HG03159 (cell line): ENCODE data around the gene PUS3.
"Not testable (repeated sequence)": the region's sequence is repeated elsewhere in the genome, so short reads cannot be mapped to it uniquely, and the experiment has no call there.

Experiments used
- ATAC-seq: cut with Tn5 transposase; IDR thresholded peaks from one replicate; pipeline ENCODE4 v1.9.1; 2021; ENCODE audit warnings: mild to moderate bottlenecking, moderate library complexity; ENCODE audit not compliant: unreplicated experiment

Gene PUS3

DNA sequence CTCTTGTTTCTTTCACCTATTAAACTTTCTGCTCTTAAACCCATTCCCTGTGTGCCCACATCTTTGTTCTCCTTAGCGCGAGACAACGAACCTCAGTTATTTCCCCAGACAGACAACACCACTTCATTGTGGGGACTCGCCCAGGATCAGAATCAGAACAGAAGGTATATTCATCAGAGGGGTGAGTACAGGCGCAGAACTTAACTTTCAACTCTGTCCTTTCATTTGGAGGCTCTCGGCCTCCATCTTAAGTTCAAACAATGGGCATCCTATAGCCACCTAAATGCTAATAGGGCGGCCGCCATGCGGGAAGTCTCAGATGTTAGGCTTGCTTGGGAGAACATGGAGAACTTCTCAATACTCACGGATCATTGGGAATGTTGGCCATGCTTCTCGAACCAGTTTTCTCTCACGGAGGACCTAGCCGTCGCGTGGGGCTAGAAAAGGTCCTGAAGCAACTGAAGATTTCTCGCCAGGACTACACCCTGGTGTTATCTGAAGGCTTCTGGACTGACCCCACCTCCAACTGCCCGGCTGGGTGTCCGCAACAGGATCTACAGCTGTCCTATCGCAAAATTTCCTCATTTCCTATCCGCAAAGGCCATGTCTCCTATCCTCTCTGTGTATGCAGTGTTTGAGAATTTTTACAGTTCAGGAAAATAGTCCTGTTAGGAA lies 29.0 kb downstream of the PUS3 start:
- no peak for ATAC-seq

DNA sequence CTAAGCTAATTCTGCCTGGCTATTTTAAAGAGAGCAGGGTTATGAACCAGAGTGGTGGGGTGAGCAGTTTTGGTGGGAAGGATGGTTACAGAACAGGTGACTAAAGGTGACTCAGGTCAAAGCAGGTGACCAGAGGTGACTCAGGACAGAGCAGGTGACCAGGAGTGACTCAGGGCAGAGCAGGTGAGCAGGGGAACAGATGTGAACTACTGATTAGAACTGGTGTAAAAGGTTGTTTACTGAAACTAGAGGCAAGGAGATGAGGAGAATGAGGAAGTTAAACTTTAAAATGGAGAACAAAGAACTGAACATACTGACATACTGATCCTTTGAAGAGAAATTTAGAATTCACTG lies 30.9 kb downstream of the PUS3 start:
- no peak for ATAC-seq

DNA sequence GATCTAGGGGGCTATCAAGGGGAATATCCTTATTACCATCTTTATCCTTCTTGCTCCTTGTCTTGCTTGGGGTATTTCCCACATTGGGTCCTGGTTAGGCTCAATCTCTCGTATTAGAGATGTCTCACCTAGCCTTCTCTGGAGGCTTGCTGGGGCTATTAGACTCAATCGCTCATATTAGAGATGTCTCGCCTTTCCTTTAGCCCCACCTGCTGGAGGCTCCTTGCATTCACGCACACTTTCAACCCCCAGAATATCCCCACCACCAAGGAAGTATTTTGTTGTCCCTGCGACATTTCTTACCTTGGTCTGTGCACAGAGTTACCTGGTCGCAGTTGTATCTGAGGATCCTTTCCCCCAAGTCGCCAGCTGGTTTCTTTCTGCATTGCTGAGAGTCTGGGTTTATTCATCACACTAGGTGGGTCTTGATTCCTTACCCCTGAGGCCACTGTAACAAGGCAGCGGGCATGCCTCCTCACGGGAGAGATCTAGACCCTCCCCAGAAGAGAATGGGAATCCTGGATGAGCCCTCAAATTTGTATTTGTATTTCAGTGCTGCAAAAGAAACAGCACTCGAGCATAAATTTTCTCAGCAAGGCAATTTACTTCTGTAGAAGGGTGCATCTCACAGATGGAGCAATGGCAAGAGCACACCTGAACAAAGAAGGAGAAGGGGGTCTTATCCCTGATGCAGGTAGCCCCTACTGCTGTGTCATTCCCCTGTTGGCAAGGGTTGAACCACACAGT lies 31.4 kb downstream of the PUS3 start:
- ATAC-seq, result no peak

GRCh38 chr11:125869521-125869920 lies 33.5 kb downstream of the PUS3 start:
- ATAC-seq, result no peak

GRCh38 chr11:125865354-125865753 lies 37.7 kb downstream of the PUS3 start:
- not testable (repeated sequence) for ATAC-seq

DNA sequence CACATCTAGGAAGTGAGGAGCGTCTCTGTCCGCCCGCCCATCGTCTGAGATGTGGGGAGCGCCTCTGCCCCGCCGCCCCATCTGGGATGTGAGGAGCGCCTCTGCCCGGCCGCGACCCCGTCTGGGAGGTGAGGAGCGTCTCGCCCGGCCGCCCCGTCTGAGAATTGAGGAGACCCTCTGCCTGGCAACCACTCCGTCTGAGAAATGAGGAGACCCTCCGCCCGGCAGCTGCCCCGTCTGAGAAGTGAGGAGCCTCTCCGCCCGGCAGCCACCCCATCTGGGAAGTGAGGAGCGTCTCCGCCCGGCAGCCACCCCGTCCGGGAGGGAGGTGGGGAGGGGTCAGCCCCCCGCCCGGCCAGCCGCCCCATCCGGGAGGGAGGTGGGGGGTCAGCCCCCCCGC lies 40.2 kb downstream of the PUS3 start:
- ATAC-seq, result not testable (repeated sequence)

DNA sequence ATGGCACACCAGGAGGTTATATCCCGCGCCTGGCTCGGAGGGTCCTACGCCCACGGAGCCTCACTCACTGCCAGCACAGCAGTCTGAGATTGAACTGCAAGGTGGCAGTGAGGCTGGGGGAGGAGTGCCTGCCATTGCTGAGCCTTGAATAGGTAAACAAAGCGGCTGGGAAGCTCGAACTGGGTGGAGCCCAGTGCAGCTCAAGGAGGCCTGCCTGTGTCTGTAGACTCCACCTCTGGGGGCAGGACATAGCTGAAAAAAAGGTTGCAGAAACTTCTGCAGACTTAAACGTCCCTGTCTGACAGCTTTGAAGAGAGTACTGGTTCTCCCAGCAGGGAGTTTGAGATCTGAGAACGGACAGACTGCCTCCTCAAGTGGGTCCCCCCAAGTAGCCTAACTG lies 45.3 kb downstream of the PUS3 start:
- ATAC-seq, result not testable (repeated sequence)

DNA sequence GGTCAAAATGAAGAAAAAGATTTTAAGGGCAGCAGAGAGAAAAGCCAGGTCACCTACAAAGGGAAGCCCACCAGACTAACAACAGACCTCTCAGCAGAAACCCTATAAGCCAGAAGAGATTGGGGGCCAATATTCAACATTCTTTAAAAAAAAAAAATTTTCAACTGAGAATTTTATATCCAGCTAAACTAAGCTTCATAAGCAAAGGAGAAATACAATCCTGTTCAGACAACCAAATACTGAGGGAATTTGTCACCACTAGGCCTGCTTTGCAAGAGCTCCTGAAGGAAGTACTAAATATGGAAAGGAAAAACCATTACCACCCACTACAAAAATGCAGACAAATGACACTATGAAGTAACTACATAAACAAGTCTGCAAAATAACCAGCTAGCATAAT lies 56.8 kb downstream of the PUS3 start:
- ATAC-seq, result no peak
